IMR-90 (cell line): Measurements from ENCODE around the gene DLGAP3. TPM values are rescaled to one million over a fixed set of nuclear protein-coding genes. Genes with fewer than 3 reads are reported as not detected.
A peak's percentile ranks its signal among the peaks of the same experiment; 100 is the strongest.

Experiments
- ATAC-seq: fragments of 200-7000 bp; cut with Tn5 transposase; 2 replicates; pipeline ENCODE4 v1.9.1; 2020; ENCODE audit warnings: low read depth, mild to moderate bottlenecking, moderate library complexity
- BruUV-seq: library from RNA; stranded (reverse); fragments of 400-500 nt; replicated peaks from 2 replicates; lab custom pipeline; 2021; lab: Mats Ljungman, UMichigan
- CTCF ChIA-PET: fragments of 300-600 bp; formaldehyde crosslinking; extraction: SDS; loops from one replicate; lab custom pipeline; 2021; ENCODE audit warnings: antibody characterized with exemption; lab: Yijun Ruan, JAX
- POLR2A ChIA-PET: fragments of 300-600 bp; sonication (Branson Sonifier 250); formaldehyde crosslinking; loops from one replicate; lab custom pipeline; 2022; ENCODE audit warnings: antibody characterized with exemption; ENCODE audit not compliant: unreplicated experiment; lab: Charles Lee
- DNase-seq: peaks from one replicate; pipeline ENCODE4 v3.0.0; 2013
- H2AFZ ChIP-seq: replicated peaks from 2 replicates; pipeline ENCODE3; 2013; ENCODE audit warnings: low read length, mild to moderate bottlenecking; ENCODE audit not compliant: poor library complexity
- H2AK5ac ChIP-seq: 2 replicates; pipeline ENCODE4 v1.6.1; 2013; ENCODE audit warnings: low read depth, low read length, inconsistent platforms
- H2AK9ac ChIP-seq: replicated peaks from 2 replicates; pipeline ENCODE3; 2013; ENCODE audit warnings: mild to moderate bottlenecking, low read depth, low read length, moderate library complexity; ENCODE audit not compliant: poor library complexity
- H2BK120ac ChIP-seq: 2 replicates; pipeline ENCODE4 v1.6.1; 2013; ENCODE audit warnings: low read depth, low read length, inconsistent platforms
- H2BK15ac ChIP-seq: 3 replicates; pipeline ENCODE4 v1.6.1; 2013; ENCODE audit warnings: low read depth, low read length, inconsistent platforms
- H2BK20ac ChIP-seq: 2 replicates; pipeline ENCODE4 v1.6.1; 2013; ENCODE audit warnings: low read depth, mild to moderate bottlenecking, inconsistent platforms, low read length, moderate library complexity
- H2BK5ac ChIP-seq: 2 replicates; pipeline ENCODE4 v1.6.1; 2013; ENCODE audit warnings: mild to moderate bottlenecking, low read depth, low read length, inconsistent platforms; ENCODE audit not compliant: poor library complexity, severe bottlenecking
- H3K14ac ChIP-seq: replicated peaks from 2 replicates; pipeline ENCODE4 v1.6.1; 2013; ENCODE audit warnings: low read depth, low read length, inconsistent platforms
- H3K18ac ChIP-seq: 2 replicates; pipeline ENCODE4 v1.6.1; 2013; ENCODE audit warnings: low read depth, low read length, control low read depth
- H3K23ac ChIP-seq: 2 replicates; pipeline ENCODE4 v1.6.1; 2013; ENCODE audit warnings: low read depth, low read length, inconsistent platforms
- H3K27ac ChIP-seq: 2 replicates; pipeline ENCODE4 v1.5.1; 2013; ENCODE audit warnings: mild to moderate bottlenecking, control low read depth, low read length; ENCODE audit not compliant: insufficient read depth
- H3K27me3 ChIP-seq: 2 replicates; pipeline ENCODE4 v1.6.1; 2013; ENCODE audit warnings: low read length; ENCODE audit not compliant: control insufficient read depth, insufficient read depth
- H3K36me3 ChIP-seq: 2 replicates; pipeline ENCODE4 v1.6.1; 2013; ENCODE audit warnings: low read length, mixed read lengths; ENCODE audit not compliant: control insufficient read depth, insufficient read depth
- H3K4ac ChIP-seq: 2 replicates; pipeline ENCODE4 v1.6.1; 2013; ENCODE audit warnings: low read depth, low read length, inconsistent platforms
- H3K4me1 ChIP-seq: 2 replicates; pipeline ENCODE4 v1.6.1; 2013; ENCODE audit warnings: low read length, mixed read lengths; ENCODE audit not compliant: control insufficient read depth, insufficient read depth
- H3K4me2 ChIP-seq: 2 replicates; pipeline ENCODE4 v1.6.1; 2013; ENCODE audit warnings: low read depth, mild to moderate bottlenecking, control low read depth, low read length, moderate library complexity
- H3K4me3 ChIP-seq: 2 replicates; pipeline ENCODE4 v1.5.1; 2013; ENCODE audit warnings: low read depth, mild to moderate bottlenecking, control low read depth, low read length, moderate library complexity; ENCODE audit not compliant: insufficient read depth
- H3K56ac ChIP-seq: 2 replicates; pipeline ENCODE4 v1.6.1; 2013; ENCODE audit warnings: low read length, inconsistent platforms; ENCODE audit not compliant: insufficient read depth; ENCODE audit errors: extremely low read depth
- H3K79me1 ChIP-seq, 2 experiments: 2 replicates each; pipeline ENCODE4 v1.6.1; 2013; ENCODE audit warnings: low read length in 2 of 2, inconsistent platforms in 1 of 2, low read depth in 1 of 2
- H3K9ac ChIP-seq: 2 replicates; pipeline ENCODE4 v1.6.1; 2013; ENCODE audit warnings: low read depth, low read length, control low read depth
- H3K9me1 ChIP-seq: 2 replicates; pipeline ENCODE4 v1.6.1; 2013; ENCODE audit warnings: low read length, inconsistent platforms; ENCODE audit not compliant: insufficient read depth
- H3K9me3 ChIP-seq: 2 replicates; pipeline ENCODE4 v1.6.1; 2013; ENCODE audit warnings: low read length; ENCODE audit not compliant: control insufficient read depth, insufficient read depth
- H4K20me1 ChIP-seq: 2 replicates; pipeline ENCODE4 v1.6.1; 2013; ENCODE audit warnings: low read length, inconsistent platforms; ENCODE audit not compliant: insufficient read depth
- H4K5ac ChIP-seq: 2 replicates; pipeline ENCODE4 v1.6.1; 2013; ENCODE audit warnings: mild to moderate bottlenecking, low read depth, low read length, control low read depth
- H4K8ac ChIP-seq, 2 experiments: 2 replicates each; pipeline ENCODE4 v1.6.1; 2013; ENCODE audit warnings: low read depth in 2 of 2, low read length in 2 of 2, control low read depth in 1 of 2, inconsistent platforms in 1 of 2
- H4K91ac ChIP-seq: 2 replicates; pipeline ENCODE4 v1.6.1; 2013; ENCODE audit warnings: low read depth, low read length, inconsistent platforms; ENCODE audit not compliant: insufficient read depth
- BHLHE40 ChIP-seq: fragments of 150-350 bp; IDR thresholded peaks from 2 replicates; pipeline ENCODE4 v1.6.1; 2016; ENCODE audit warnings: mild to moderate bottlenecking, low read depth, low read length
- CTCF ChIP-seq: conservative IDR thresholded peaks from 2 replicates; pipeline ENCODE4 v1.5.1; 2012; ENCODE audit warnings: mild to moderate bottlenecking, low read depth, low read length, improper control_type of control experiment
- ELK1 ChIP-seq: fragments of 150-350 bp; IDR thresholded peaks from 2 replicates; pipeline ENCODE4 v1.6.1; 2016; ENCODE audit warnings: low read depth, mild to moderate bottlenecking, low read length, moderate library complexity, borderline replicate concordance
- FOS ChIP-seq: fragments of 150-350 bp; IDR thresholded peaks from 2 replicates; pipeline ENCODE4 v1.6.1; 2016; ENCODE audit warnings: low read depth, low read length
- MAZ ChIP-seq: IDR thresholded peaks from 2 replicates; pipeline ENCODE4 v1.6.1; 2012; ENCODE audit warnings: low read depth, mild to moderate bottlenecking, low read length, improper control_type of control experiment, moderate library complexity, borderline replicate concordance
- NFE2L2 ChIP-seq: fragments of 150-350 bp; IDR thresholded peaks from 2 replicates; pipeline ENCODE4 v1.6.1; 2016; ENCODE audit warnings: low read depth, mild to moderate bottlenecking, low read length
- RAD21 ChIP-seq: IDR thresholded peaks from 2 replicates; pipeline ENCODE4 v1.6.1; 2012; ENCODE audit warnings: low read length, improper control_type of control experiment
- RCOR1 ChIP-seq: IDR thresholded peaks from 2 replicates; pipeline ENCODE4 v1.6.1; 2012; ENCODE audit warnings: mild to moderate bottlenecking, low read length, improper control_type of control experiment; ENCODE audit not compliant: insufficient replicate concordance
- RFX5 ChIP-seq: IDR thresholded peaks from 2 replicates; pipeline ENCODE4 v1.8.0; 2012; ENCODE audit warnings: low read depth, mild to moderate bottlenecking, low read length, moderate library complexity
- SMC3 ChIP-seq: fragments of 150-350 bp; IDR thresholded peaks from 2 replicates; pipeline ENCODE4 v1.6.1; 2016; ENCODE audit warnings: low read depth, mild to moderate bottlenecking, antibody characterized with exemption, low read length, moderate library complexity
- USF2 ChIP-seq: fragments of 150-350 bp; IDR thresholded peaks from 2 replicates; pipeline ENCODE4 v1.6.1; 2017; ENCODE audit warnings: mild to moderate bottlenecking, antibody characterized with exemption, low read length, low read depth
- WGBS, 2 experiments: methylation state at CpG; one replicate each; pipeline versions ENCODE4 v1.1.5 to v1.1.7; 2013; ENCODE audit warnings: missing lambda C conversion rate in 2 of 2; ENCODE audit not compliant: insufficient read length in 1 of 2; ENCODE audit errors: extremely low coverage in 2 of 2; 5-methylcytosine and 5-hydroxymethylcytosine counted together
- dilution Hi-C: fragments of 300-500 bp; cut with HindIII; formaldehyde crosslinking; loops from one replicate; pipeline ENCODE4 v1.14.3; 2018; ENCODE audit warnings: low sequenced_read_pairs; ENCODE audit not compliant: unreplicated experiment
- in situ Hi-C: fragments of 300-500 bp; cut with MboI; formaldehyde crosslinking; loops from 3 replicates; pipeline ENCODE4 v1.14.3; 2019; ENCODE audit warnings: low sequenced_read_pairs, inconsistent platforms, mixed read lengths
- intact Hi-C: fragments of 100-400 bp; cut with micrococcal nuclease; formaldehyde crosslinking; loops from 2 replicates; pipeline ENCODE4 v1.10.0; 2022
- polyA plus RNA-seq, 3 experiments: library from polyadenylated mRNA; depleted of rRNA; stranded (reverse); fragments of >200 nt; gene quantifications; 2 replicates each; pipeline ENCODE4 v1.2.3, GENCODE V29; 2012; ENCODE audit warnings: low replicate concordance in 1 of 3
- total RNA-seq: library from RNA; depleted of rRNA; stranded (reverse); fragments of >200 nt; gene quantifications from 2 replicates; pipeline ENCODE4 v1.2.3, GENCODE V29; 2012

Gene DLGAP3
- total and polyA plus RNA-seq, 2 of the 4 experiments (the other 2 are of a cell fraction), result 0.02 TPM; not detected in 1

GRCh38 chr1:34896612-34897011 lies 32.8 kb downstream of the DLGAP3 start:
- Histone ChIP-seq H3K4me1 (no peaks in the 10 kb centered on the region), H2BK120ac (no peak overlapping the region), H3K4me2 (no peak overlapping the region), H3K9me1 (no peaks in the 10 kb centered on the region), H3K18ac (no peak overlapping the region), H4K91ac (no peak overlapping the region), H2AK9ac (no peak overlapping the region), H3K36me3 (no peaks in the 10 kb centered on the region), H3K79me1 (no peaks in the 10 kb centered on the region), H3K9ac (no peak overlapping the region), H3K56ac (no peak overlapping the region), H4K8ac (no peak overlapping the region), H2AK5ac (no peak overlapping the region), H2BK20ac (no peak overlapping the region), H3K4me3 (no peak overlapping the region), H4K5ac (no peak overlapping the region), H2BK15ac (no peak overlapping the region), H3K14ac (no peak overlapping the region), H4K20me1 (no peaks in the 10 kb centered on the region), H3K9me3 (no peaks in the 10 kb centered on the region), H3K27me3 (peaks cover 7% of the 10 kb centered on the region), H3K4ac (no peak overlapping the region), H3K23ac (no peak overlapping the region), H3K27ac (no peak overlapping the region), H2AFZ (no peak overlapping the region), H2BK5ac (no peak overlapping the region)
- no TSS peak for BruUV-seq
- no peak for TF ChIP-seq RFX5
- TF ChIP-seq CTCF, result peak; percentile 32; the same call in 1 of the 2 replicates
- TF ChIP-seq RAD21, result peak; percentile 37
- TF ChIP-seq USF2, result no peak
- TF ChIP-seq BHLHE40, result no peak
- TF ChIP-seq MAZ, result no peak
- no peak for TF ChIP-seq ELK1
- TF ChIP-seq FOS, result no peak
- TF ChIP-seq SMC3, result no peak
- no peak for TF ChIP-seq NFE2L2
- TF ChIP-seq RCOR1, result no peak
- in situ Hi-C loops, result no loop called here
- DNase-seq (no peak), ATAC-seq (no peak)
- intact Hi-C loops, result loop anchor here (5.0 kb wide), 1 partner anchor 571 kb away; no protein-coding TSS in a partner anchor
- WGBS, 2 experiments, result no CpG with 5 or more reads among the region's 1 CpG
- dilution Hi-C loops, result no loop called here
- CTCF ChIA-PET, result no interaction called here
- POLR2A ChIA-PET, result interaction anchor here (0.6 kb wide), 2 partner anchors 95 to 276 kb away, joined by 3 read pairs; no protein-coding TSS in a partner anchor
